ENCODE results near the gene PRPF40B.

GRCh38 chr12:49632401-49632800, 9.0 kb downstream of the PRPF40B start:
- TF ChIP-seq, protein P1, sequence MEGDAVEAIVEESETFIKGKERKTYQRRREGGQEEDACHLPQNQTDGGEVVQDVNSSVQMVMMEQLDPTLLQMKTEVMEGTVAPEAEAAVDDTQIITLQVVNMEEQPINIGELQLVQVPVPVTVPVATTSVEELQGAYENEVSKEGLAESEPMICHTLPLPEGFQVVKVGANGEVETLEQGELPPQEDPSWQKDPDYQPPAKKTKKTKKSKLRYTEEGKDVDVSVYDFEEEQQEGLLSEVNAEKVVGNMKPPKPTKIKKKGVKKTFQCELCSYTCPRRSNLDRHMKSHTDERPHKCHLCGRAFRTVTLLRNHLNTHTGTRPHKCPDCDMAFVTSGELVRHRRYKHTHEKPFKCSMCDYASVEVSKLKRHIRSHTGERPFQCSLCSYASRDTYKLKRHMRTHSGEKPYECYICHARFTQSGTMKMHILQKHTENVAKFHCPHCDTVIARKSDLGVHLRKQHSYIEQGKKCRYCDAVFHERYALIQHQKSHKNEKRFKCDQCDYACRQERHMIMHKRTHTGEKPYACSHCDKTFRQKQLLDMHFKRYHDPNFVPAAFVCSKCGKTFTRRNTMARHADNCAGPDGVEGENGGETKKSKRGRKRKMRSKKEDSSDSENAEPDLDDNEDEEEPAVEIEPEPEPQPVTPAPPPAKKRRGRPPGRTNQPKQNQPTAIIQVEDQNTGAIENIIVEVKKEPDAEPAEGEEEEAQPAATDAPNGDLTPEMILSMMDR (IDR thresholded peaks at IDR 0.05): no peak
- no peak for TF ChIP-seq EZH2 (IDR thresholded peaks at IDR 0.05)

Data from neural progenitor cell (in vitro differentiated cells).